A549 (cell line): ENCODE measurements around the gene ANXA6. TPM values are rescaled to one million over a fixed set of nuclear protein-coding genes. Genes with fewer than 3 reads are reported as not detected.

ENCODE experiments used
- ATAC-seq, 2 experiments: fragments of 200-7000 bp in 1 of 2; fragments of >200 bp in 1 of 2; cut with Nextera tagmentation in 1 of 2; cut with Tn5 transposase in 1 of 2; 3 replicates each; pipeline versions ENCODE4 v1.8.0 to v1.9.1; 2018 to 2020; ENCODE audit warnings: mild to moderate bottlenecking in 1 of 2, moderate library complexity in 1 of 2
- CTCF ChIA-PET: fragments of 300-600 bp; sonication (Branson Sonifier 250); formaldehyde crosslinking; extraction: SDS; loops from one replicate; lab custom pipeline; 2021; ENCODE audit warnings: antibody characterized with exemption, inconsistent platforms; lab: Yijun Ruan, JAX
- POLR2A ChIA-PET: fragments of 350-600 bp; formaldehyde crosslinking; extraction: SDS; loops from one replicate; lab custom pipeline; 2021; ENCODE audit warnings: antibody characterized with exemption, inconsistent platforms; lab: Yijun Ruan, JAX
- DNase-seq, 2 experiments: peaks; one replicate each; pipeline versions ENCODE4 v3.0.0 to v3.0.0-alpha.2; 2011 to 2016; ENCODE audit warnings: low read depth in 1 of 2, low spot score in 1 of 2
- FAIRE-seq: peaks from 2 replicates; lab custom pipeline; 2011; peaks lifted over from hg19 to GRCh38; lab: Jason Lieb, UNC
- H3K27ac ChIP-seq, 2 experiments: fragments of >200 bp; sonication (Bioruptor Twin); formaldehyde crosslinking; 3 replicates each; pipeline ENCODE4 v1.5.1; 2016 to 2017
- H3K4me1 ChIP-seq: fragments of >200 bp; sonication (Bioruptor Twin); formaldehyde crosslinking; 3 replicates; pipeline ENCODE4 v1.6.1; 2016
- H3K4me2 ChIP-seq: fragments of >200 bp; sonication (Bioruptor Twin); formaldehyde crosslinking; 3 replicates; pipeline ENCODE4 v1.6.1; 2016
- H3K4me3 ChIP-seq: fragments of >200 bp; sonication (Bioruptor Twin); formaldehyde crosslinking; 3 replicates; pipeline ENCODE4 v1.5.1; 2016
- H3K9me3 ChIP-seq: fragments of >200 bp; sonication (Bioruptor Twin); formaldehyde crosslinking; 3 replicates; pipeline ENCODE4 v1.6.1; 2016
- CHD4 ChIP-seq: fragments of 200-600 bp; sonication (generic); IDR thresholded peaks from 2 replicates; pipeline ENCODE4 v1.6.1; 2016; ENCODE audit warnings: antibody characterized with exemption, mild to moderate bottlenecking, borderline replicate concordance
- E2F6 ChIP-seq: IDR thresholded peaks from 2 replicates; pipeline ENCODE4 v1.6.1; 2012; ENCODE audit warnings: low read depth, borderline replicate concordance
- HDAC2 ChIP-seq: fragments of 200-600 bp; sonication (generic); IDR thresholded peaks from 2 replicates; pipeline ENCODE4 v1.6.1; 2016
- HEYL ChIP-seq: fragments of 250-450 bp; sonication (Bioruptor Pico); IDR thresholded peaks from 2 replicates; pipeline ENCODE4 v1.8.0; 2021; ENCODE audit warnings: mild to moderate bottlenecking, moderate library complexity
- HMGXB4 ChIP-seq: fragments of 250-450 bp; sonication (Bioruptor Pico); IDR thresholded peaks from 2 replicates; pipeline ENCODE4 v1.5.0; 2021; ENCODE audit warnings: mild to moderate bottlenecking, moderate library complexity, borderline replicate concordance
- HOXB5 ChIP-seq: fragments of 250-450 bp; sonication (Bioruptor Pico); IDR thresholded peaks from 2 replicates; pipeline ENCODE4 v1.5.0; 2020; ENCODE audit warnings: mild to moderate bottlenecking, moderate library complexity
- JUNB ChIP-seq: fragments of >200 bp; sonication (Bioruptor Twin); formaldehyde crosslinking; IDR thresholded peaks from 2 replicates; pipeline ENCODE4 v1.6.1; 2016
- KDM5A ChIP-seq: fragments of 200-600 bp; sonication (generic); IDR thresholded peaks from 2 replicates; pipeline ENCODE4 v1.6.1; 2016; ENCODE audit warnings: antibody characterized with exemption, mild to moderate bottlenecking
- MAFK ChIP-seq: fragments of 450-650 bp; IDR thresholded peaks from 2 replicates; pipeline ENCODE4 v1.6.1; 2014; ENCODE audit not compliant: partially characterized antibody
- MYC ChIP-seq: IDR thresholded peaks from 2 replicates; pipeline ENCODE4 v1.6.1; 2012; ENCODE audit warnings: mild to moderate bottlenecking, inconsistent platforms, low read length, improper control_type of control experiment, borderline replicate concordance
- NFE2L2 ChIP-seq: fragments of 150-350 bp; conservative IDR thresholded peaks from 2 replicates; pipeline ENCODE4 v1.6.1; 2014; ENCODE audit warnings: low read length
- NR3C1 ChIP-seq: fragments of >200 bp; sonication (Bioruptor Twin); formaldehyde crosslinking; IDR thresholded peaks from 3 replicates; pipeline ENCODE4 v1.6.1; 2017
- PBX3 ChIP-seq: IDR thresholded peaks from 2 replicates; pipeline ENCODE4 v1.6.1; 2012
- RAD21 ChIP-seq, 2 experiments: fragments of >200 bp in 1 of 2; sonication (Bioruptor Twin) in 1 of 2; formaldehyde crosslinking in 1 of 2; IDR thresholded peaks in 1 of 2; conservative IDR thresholded peaks in 1 of 2; 2 replicates in 1 of 2; 3 replicates in 1 of 2; pipeline ENCODE4 v1.6.1; 2012 to 2018; ENCODE audit warnings: inconsistent platforms in 1 of 2
- RCOR1 ChIP-seq: fragments of 150-350 bp; IDR thresholded peaks from 2 replicates; pipeline ENCODE4 v1.6.1; 2014; ENCODE audit warnings: antibody characterized with exemption, low read length, low read depth
- RFX5 ChIP-seq: fragments of 450-650 bp; IDR thresholded peaks from 2 replicates; pipeline ENCODE4 v1.7.1; 2014; ENCODE audit warnings: antibody characterized with exemption, mild to moderate bottlenecking, moderate library complexity
- RNF2 ChIP-seq: fragments of 200-600 bp; sonication (generic); IDR thresholded peaks from 2 replicates; pipeline ENCODE4 v1.6.1; 2016; ENCODE audit warnings: low read depth, mild to moderate bottlenecking, antibody characterized with exemption, moderate library complexity, borderline replicate concordance
- TFCP2L1 ChIP-seq: fragments of 250-450 bp; sonication (Bioruptor Pico); IDR thresholded peaks from 2 replicates; pipeline ENCODE4 v1.5.0; 2021; ENCODE audit warnings: mild to moderate bottlenecking
- TP53 ChIP-seq: fragments of 250-450 bp; sonication (Bioruptor Pico); IDR thresholded peaks from 2 replicates; pipeline ENCODE4 v1.5.0; 2021; ENCODE audit warnings: mild to moderate bottlenecking, moderate library complexity
- USF2 ChIP-seq: fragments of 450-650 bp; IDR thresholded peaks from 2 replicates; pipeline ENCODE4 v1.6.1; 2014; ENCODE audit warnings: antibody characterized with exemption
- ZFP36 ChIP-seq: fragments of 450-650 bp; IDR thresholded peaks from 2 replicates; pipeline ENCODE4 v1.6.1; 2014; ENCODE audit warnings: borderline replicate concordance; ENCODE audit not compliant: partially characterized antibody
- WGBS: methylation state at CpG from one replicate; pipeline ENCODE4 v1.1.6; 2017; ENCODE audit errors: missing lambda C conversion rate; 5-methylcytosine and 5-hydroxymethylcytosine counted together
- polyA plus RNA-seq, 4 experiments: library from polyadenylated mRNA; depleted of rRNA in 3 of 4; stranded (reverse); fragments of >200 nt; fragmentation: RNase III in 1 of 4; extraction: RNeasy Plus Mini Kit Qiagen cat#74134 plus additional on column Dnase treatment in 1 of 4; gene quantifications; 2 replicates in 3 of 4; 3 replicates in 1 of 4; pipeline ENCODE4 v1.2.3, GENCODE V29; 2011 to 2017

The ANXA6 gene
- polyA plus RNA-seq, 2 of the 4 experiments (the other 2 are of a cell fraction), result 32.4 to 53.0 TPM

- no peak for ATAC-seq
- FAIRE-seq, result no peak
Measured at GRCh38 chr5:151089726-151090125, 67.9 kb downstream of the ANXA6 start.

GRCh38 chr5:151088986-151089385, 68.6 kb downstream of the ANXA6 start:
- TF ChIP-seq MAFK (no peak), MYC (no peak), HMGXB4 (CRISPR knock-in tag) (no peak), TFCP2L1 (CRISPR knock-in tag) (no peak), PBX3 (no peak), RFX5 (no peak)
- ATAC-seq (no peak), FAIRE-seq (no peak), DNase-seq (no peak)
- WGBS, result 93% methylated on average over 4 of the region's 4 CpGs
- H3K4me2 ChIP-seq, result no peak overlapping the region
- H3K4me1 ChIP-seq, result peaks cover 46% of the 10 kb centered on the region
- POLR2A ChIA-PET, result interaction anchor here (1.3 kb wide), 1 partner anchor 13 kb away, joined by 3 read pairs; no protein-coding TSS in a partner anchor
- H3K9me3 ChIP-seq, result no peaks in the 10 kb centered on the region
- CTCF ChIA-PET, result interaction anchor here (0.9 to 3.5 kb wide), 6 partner anchors 9 to 76 kb away, joined by 3 to 26 read pairs (median 8); no protein-coding TSS in a partner anchor
- 0 out of 6 replicates have a peak overlapping the region, but pooled peaks of 1 of the 2 experiments have one; percentile 16 for H3K27ac ChIP-seq
- H3K4me3 ChIP-seq, result no peak overlapping the region

More at GRCh38 chr5:151089726-151090125, 67.9 kb downstream of the ANXA6 start:
- no peak for DNase-seq
- H3K27ac ChIP-seq, result peak overlapping the region; percentile 6 to 42; a peak in 2 of 6 replicates
- H3K4me3 ChIP-seq, result no peak overlapping the region
- H3K4me1 ChIP-seq, result peaks cover 46% of the 10 kb centered on the region
- CTCF ChIA-PET, result interaction anchor here (0.9 to 3.5 kb wide), 8 partner anchors 8 to 75 kb away, joined by 3 to 26 read pairs (median 5); no protein-coding TSS in a partner anchor
- POLR2A ChIA-PET, result interaction anchor here (1.3 kb wide), 1 partner anchor 14 kb away, joined by 3 read pairs; no protein-coding TSS in a partner anchor
- 91% methylated on average over 2 of the region's 2 CpGs for WGBS
- no peak overlapping the region for H3K4me2 ChIP-seq
- TF ChIP-seq KDM5A (no peak), TP53 (CRISPR knock-in tag) (no peak), NR3C1 (no peak), HOXB5 (no peak), RNF2 (no peak), HDAC2 (no peak), JUNB (no peak), RCOR1 (no peak), RAD21 (conservative IDR thresholded peaks at IDR 0.05 in 1 of 2, IDR thresholded peaks at IDR 0.05 in 1 of 2) (no peak), USF2 (no peak), ZFP36 (no peak), NFE2L2 (no peak), HEYL (no peak), E2F6 (no peak), CHD4 (no peak)
- TF ChIP-seq, all 56 proteins: peak for 0
- no peaks in the 10 kb centered on the region for H3K9me3 ChIP-seq
